HT-29 (cell line): ENCODE results near the gene UBE2M. TPM values are rescaled to one million over a fixed set of nuclear protein-coding genes. Genes with fewer than 3 reads are reported as not detected.
A peak's percentile ranks its signal among the peaks of the same experiment; 100 is the strongest.
"Not testable (repeated sequence)": the region's sequence is repeated elsewhere in the genome, so short reads cannot be mapped to it uniquely, and the experiment has no call there.

Experiments
- DNase-seq: peaks from one replicate; pipeline ENCODE4 v3.0.0-alpha.2; 2015; ENCODE audit warnings: low spot score
- total RNA-seq: library from RNA; depleted of rRNA; stranded (reverse); fragments of >200 nt; shearing (Covaris generic); gene quantifications from 2 replicates; pipeline ENCODE4 v1.2.3, GENCODE V29; 2014

Gene UBE2M
- total RNA-seq, 1 experiment from 2014 or later: 201 TPM

- DNase-seq: not testable (repeated sequence)
Measured at GRCh38 chr19:58542641-58543372, 15.6 kb downstream of the UBE2M start.

- not testable (repeated sequence) for DNase-seq
Measured at GRCh38 chr19:58539169-58539559, 19.2 kb downstream of the UBE2M start.

- DNase-seq: peak; percentile 41
Measured at GRCh38 chr19:58538257-58539168, 19.9 kb downstream of the UBE2M start.

DNA sequence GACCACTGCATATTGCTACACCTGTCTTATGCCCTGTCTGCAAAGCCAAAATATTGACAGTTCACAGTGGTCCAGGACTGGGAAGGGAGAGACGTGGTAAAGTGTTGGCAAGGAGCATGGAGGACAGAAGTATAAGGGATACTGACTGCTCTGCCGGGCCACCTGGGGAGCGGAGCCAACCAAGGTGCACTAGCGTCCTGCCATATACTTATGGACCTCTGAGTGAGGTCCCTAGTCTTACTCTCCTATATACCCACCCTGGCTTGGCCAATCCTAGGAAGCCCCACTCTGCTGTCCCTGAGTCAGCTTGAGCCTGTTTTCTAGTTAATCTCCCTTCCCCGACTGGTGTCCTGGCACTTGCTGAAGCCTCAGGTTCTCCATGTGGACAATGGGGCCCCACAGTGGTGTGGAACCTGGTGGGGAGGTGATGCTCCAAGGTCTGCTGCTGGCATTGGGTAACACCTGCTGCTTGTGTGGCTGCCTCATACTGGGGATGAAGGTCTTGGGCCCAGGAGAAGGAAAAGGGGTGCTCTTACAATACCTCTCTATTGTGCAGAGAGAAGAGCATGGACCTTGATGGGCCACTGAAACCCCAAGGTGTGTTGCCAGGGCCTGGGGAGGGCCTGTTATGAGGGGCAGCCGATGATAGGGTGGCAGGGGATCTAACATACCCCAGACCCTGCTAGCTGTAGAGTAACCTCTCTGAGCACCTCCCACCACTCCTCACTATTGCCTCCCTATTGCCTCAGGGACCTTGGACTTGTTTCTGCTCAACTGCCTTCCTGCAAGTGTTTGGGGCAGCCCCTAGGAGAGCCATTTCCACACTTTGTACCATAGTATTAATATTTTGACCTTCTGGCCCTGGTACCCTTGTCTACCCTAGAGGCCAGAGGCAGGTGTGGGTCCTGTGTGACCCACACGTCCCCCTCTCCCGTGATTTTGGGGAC is 21.3 kb downstream of the UBE2M start:
- DNase-seq: no peak

- no peak for DNase-seq
Measured at GRCh38 chr19:58535857-58536256, 22.6 kb downstream of the UBE2M start.

GRCh38 chr19:58531034-58531840 is 27.2 kb downstream of the UBE2M start:
- DNase-seq: no peak

- no peak for DNase-seq
Measured at GRCh38 chr19:58529405-58529804, 29.0 kb downstream of the UBE2M start.

- DNase-seq: no peak
Measured at GRCh38 chr19:58522709-58523108, 35.7 kb downstream of the UBE2M start.

DNA sequence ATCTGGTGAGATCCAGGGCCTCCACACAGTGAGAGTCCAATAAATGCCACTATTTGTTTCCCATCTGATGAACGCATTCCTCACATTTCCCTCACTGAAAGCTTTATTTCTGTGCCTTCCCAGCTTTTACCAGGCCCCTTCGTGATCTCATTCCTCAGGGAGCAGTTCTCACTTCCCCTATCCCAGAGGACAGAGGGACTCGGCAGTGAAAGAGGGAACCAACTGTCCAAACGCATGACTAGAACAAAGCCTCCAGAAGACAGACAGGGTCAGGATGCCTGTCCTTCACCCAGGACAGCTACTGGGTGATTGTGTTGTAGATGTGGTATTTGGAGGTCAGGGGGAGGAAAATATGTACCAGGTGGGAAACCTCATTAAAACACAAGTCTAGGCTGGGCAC is 36.8 kb downstream of the UBE2M start:
- DNase-seq: peak; percentile 43

DNA sequence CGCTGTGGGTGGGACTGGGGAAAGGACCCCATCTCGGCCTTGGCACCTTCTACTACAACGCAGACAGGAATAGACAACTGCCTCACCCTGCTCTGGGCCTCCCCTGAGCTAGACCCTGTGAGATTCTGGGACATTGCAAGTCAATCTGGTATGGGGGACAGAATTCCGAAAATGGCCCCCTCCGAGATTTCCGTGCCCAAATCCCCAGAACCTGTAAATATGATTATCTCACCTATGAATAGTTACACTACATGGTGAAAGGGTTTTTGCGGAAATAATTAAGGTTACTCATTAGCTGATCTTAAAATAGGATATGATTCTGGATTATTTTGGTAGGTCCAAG is 38.2 kb downstream of the UBE2M start:
- DNase-seq: peak; percentile 41

- DNase-seq: peak; percentile 99
Measured at GRCh38 chr19:58519355-58520256, 38.8 kb downstream of the UBE2M start, which contains the start of gene ZBTB45. TSS of gene ZBTB45 (minus strand) at chr19:58519810. CDS start at chr19:58517673, 2,137 bp downstream.

GRCh38 chr19:58519087-58519354 is 39.4 kb downstream of the UBE2M start:
- peak; percentile 93 for DNase-seq

GRCh38 chr19:58518256-58519086 is 39.9 kb downstream of the UBE2M start:
- DNase-seq: peak; percentile 17

DNA sequence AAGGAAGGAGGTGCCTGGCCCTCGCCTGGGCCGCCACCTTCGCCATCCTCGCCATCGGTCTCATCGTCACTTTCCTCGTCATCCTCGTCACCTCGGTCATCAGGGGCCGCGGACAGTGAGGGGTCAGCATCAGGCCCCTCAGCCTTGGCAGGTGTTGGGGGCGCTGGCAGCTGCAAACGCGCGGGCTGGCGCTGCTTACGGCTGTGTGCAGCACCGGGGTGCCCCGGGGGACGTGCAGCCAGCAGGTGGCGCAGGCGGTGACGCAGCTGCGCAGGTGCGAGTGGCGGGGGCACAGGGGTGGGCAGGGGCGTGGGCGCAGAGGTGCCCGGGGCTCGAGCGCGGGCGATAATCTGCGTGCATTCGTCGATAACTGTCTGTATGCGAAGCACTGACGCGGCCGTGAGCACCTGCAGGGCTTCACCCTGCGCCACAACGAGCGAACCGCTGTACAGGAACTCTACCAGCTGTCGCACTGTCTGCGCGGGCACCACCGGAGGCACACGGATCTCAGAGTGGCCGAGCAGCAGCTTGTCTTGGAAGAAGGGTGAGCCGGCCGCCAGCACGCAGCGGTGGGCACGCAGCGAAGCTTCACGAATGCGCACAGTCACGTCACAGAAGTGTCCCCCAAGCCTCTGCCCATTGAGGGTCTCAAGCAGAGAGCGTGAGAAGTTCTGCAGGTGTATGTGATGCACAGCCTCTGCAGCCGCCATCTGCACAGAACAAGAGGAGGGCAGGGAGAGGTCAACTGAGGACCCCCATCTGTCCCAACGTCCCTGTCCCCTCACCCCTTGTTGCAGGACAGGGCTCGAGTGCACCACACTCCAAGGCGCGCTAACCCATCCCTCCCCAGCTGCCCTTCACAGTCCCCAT is 41.2 kb downstream of the UBE2M start:
- no peak for DNase-seq

DNA sequence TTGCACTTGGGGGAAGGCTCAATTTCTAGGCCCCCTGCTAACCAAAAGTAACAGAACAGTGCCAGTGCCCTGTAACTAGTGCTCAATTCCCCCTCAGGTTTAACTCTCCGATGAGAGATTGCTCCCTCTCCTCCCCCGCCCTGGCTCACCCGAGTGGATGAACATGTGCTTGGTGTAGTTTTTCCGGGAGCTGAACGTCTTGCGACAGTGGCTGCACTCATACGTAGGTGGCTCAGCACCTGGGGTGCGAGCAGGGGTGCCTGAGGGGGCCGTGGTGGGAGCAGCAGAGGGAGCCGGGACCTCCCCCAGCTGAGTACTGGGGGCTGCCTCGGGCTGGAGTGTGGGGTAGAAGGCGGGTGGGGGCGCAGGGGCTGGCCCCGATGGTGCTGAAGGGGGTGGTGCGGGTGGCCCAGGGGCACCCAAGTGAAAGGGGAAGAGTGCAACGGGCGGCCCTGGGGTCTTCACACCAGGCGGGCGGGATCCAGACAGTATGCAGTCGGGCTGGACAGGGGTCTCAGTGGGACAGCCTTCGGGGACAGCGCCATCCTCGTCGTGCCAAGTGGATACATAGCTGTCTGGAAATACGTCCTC is 42.1 kb downstream of the UBE2M start:
- DNase-seq: no peak

DNA sequence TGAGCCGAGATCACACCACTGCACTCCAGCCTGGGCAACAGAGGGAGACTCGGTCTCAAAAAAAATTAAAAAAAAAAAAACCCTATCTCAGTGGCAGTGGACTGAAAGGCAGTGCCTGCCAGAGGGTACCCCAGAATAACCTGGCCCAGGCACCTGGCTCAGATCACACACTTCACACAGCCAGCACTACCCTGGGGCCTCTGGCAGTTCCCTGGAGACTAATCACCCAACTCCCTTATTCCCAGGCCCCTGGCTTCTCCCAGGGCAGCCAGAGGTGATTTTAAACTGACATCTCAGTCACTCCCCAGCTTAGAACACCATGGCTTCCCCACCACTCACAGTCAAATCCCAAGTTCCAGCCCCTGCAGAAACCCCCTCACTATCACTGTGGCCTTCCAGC is 43.2 kb downstream of the UBE2M start:
- no peak for DNase-seq

DNA sequence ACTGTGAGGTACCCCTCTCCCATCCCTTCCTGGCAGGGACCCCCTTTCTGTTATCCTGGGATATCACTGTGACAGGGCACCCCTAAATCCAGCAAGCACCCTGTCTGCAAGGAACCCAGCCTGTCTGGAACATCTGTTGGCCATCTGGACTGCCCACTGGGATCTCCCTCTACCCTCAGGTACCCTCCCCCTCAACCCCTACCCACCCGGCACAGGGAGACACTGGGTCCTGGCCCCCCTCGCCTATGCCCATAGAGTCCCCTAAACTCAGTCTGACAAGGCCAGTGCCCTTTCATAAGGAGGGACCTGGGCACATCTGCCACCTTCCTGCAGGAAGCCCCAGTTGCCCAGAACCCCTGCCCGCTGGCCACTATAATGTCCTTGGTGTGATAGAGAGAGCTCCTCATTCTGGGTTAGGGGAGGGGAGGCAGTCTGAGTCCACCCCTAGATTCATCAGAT is 43.8 kb downstream of the UBE2M start:
- no peak for DNase-seq
